NCI-H1436 treated with DMSO at 0.1 percent for 48 hours (cell line): ENCODE data around the gene PLXNA2.

Experiments
- DNase-seq: peaks from one replicate; lab custom pipeline; 2025; lab: John Stamatoyannopoulos, UW

The PLXNA2 gene

DNA sequence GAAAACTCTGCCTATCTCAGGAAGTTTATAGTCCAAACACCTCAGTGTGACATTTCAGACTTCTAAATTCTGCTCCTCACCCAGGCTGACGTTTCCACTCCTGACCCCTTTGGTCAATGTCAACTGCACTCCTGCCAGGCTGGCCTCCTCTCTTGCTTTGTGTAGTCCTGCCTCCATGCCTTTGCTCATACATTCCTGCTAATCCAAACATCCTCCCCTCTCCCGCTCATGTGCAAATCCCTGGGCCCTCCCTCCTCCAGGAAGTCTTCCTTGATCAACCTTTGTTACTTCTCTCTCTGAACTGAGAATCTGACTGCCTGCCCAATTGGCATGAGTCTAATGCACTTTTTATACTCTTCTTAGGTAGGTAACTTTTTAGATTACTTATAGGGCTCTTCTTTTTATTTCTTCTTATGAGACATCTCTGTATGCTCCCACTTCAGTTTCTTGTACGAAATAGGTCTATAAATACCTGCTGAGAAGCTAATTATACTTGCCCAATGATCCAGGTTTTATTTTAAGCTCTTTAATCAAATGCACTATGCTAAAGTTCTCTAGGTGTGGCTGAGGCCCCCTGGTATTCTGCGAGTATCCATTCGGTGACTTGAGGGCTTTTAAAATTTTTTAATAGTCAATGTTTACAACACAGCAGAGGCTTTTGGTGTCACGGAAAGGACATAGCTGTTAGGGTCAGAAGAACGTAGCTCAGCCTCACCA, 128.1 kb downstream of the PLXNA2 start:
- DNase-seq, result no peak

DNA sequence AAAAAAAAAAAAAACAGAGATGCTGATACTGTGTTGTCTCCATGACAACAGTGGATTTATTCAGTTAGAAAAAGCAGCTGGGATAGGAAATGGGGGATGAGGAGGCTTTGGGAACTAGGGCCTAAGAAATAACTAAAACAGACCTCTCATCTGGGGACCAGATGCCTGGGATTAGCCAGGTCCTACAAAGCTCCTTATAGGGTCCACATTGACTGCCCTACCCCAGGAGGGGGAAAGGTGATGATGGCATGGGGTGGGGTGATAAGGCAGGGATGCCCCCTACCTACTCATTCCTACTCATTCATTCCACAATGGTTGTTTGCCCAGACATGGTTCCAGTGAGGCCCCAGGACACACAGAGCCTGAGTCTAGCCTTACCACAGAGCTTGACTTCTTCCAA, 131.2 kb downstream of the PLXNA2 start:
- no peak for DNase-seq

DNA sequence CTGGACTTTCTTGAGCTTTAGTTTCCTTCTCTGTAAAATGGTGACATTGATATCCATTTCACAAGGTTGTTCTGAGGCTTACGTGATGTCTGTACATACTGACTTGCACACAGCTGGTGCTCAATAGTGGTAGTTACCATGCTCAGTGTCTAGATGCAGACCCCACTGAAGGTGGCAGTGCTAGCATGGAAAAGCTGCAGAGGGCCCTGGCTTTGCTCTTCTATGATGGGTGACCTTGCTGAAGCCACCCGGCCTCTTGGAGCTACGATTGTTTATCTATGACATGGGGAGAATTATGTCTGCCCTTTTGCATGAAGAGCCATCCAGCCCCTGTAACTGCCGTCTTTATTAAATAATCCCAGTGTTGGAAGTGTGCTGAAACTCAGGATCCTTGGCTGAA, 131.8 kb downstream of the PLXNA2 start:
- DNase-seq, result no peak

DNA sequence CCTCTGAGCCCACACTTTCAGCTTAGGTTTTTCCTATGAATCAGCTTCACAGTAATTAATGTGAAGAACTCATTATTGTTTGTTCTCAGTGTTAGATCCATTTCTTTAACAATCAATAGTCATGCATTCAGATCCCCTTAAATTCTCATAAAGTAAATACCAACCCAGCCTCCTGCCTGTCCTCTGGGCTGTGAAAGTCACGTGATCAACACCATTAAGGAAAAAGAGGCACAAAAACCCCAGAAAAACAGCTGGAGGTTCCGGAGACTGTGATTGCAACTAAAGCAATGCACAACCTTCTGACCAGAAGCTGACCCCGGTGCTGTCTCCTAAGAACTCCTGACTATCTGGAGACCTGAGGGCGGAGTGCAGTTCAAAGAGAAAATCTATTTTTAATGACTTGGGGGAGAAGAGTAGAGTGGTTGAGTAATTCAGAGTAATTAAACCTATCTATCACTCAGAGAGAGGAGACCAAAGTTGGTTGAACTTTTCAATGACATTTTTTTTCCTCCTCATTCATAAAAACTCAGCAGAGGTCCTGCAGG, 132.5 kb downstream of the PLXNA2 start:
- DNase-seq, result no peak

GRCh38 chr1:208110296-208110695, 133.9 kb downstream of the PLXNA2 start:
- DNase-seq, result no peak

DNA sequence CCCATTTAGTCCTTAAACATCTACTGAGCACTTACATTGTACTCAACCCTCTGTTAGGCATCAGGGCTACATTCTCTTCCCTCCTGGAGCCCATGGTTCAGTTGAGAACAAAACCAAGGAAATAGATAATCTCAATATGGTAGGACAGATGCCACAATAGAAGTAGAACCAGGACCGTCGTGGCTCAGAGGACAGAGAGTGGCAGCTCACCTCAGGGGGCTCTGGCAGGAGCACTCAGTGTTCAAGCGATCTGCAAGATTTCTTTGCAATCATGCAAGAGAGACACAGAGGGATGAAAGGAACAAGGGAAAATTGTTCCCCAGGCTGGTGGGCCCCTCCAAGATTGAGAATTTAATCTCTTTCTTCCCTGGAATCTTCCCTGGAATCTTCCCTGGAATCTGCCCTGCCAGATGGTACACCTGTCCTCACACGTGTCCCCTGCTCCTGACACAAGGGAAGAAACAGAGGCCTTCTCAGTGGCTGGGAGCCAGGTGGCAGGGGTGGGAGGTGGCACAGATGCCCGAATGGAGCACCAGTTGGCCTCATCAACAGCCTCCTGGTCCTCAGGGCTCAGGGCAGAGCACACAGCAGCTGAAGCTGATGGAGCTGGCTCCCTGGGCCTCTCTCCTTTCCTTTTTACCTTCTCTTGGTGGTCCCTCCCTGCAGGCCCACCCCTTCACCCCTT, 135.4 kb downstream of the PLXNA2 start:
- DNase-seq, result no peak

- DNase-seq, result no peak
Measured at GRCh38 chr1:208108213-208108608, 136.0 kb downstream of the PLXNA2 start.

GRCh38 chr1:208107425-208108212, 136.6 kb downstream of the PLXNA2 start:
- no peak for DNase-seq

DNA sequence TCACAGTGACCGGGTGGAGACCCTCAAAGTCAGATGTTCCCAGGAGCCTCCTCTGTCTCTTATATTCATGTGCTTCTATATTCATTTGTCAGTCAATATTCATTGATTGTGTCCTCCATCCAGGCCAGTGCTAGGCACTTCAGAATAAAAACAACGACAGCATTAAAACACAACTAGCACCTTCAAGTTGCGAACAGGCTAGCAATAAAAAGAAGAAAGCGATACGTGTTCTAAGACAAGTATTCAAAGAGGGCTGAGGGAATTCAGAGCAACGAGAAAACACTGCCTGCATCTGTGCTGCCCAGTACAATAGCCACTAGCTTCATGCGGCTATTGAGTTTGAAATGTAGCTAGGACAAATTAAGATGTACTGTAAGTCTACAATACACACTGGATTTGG, 138.0 kb downstream of the PLXNA2 start:
- DNase-seq, result no peak

GRCh38 chr1:208105756-208106155, 138.4 kb downstream of the PLXNA2 start:
- DNase-seq, result no peak

DNA sequence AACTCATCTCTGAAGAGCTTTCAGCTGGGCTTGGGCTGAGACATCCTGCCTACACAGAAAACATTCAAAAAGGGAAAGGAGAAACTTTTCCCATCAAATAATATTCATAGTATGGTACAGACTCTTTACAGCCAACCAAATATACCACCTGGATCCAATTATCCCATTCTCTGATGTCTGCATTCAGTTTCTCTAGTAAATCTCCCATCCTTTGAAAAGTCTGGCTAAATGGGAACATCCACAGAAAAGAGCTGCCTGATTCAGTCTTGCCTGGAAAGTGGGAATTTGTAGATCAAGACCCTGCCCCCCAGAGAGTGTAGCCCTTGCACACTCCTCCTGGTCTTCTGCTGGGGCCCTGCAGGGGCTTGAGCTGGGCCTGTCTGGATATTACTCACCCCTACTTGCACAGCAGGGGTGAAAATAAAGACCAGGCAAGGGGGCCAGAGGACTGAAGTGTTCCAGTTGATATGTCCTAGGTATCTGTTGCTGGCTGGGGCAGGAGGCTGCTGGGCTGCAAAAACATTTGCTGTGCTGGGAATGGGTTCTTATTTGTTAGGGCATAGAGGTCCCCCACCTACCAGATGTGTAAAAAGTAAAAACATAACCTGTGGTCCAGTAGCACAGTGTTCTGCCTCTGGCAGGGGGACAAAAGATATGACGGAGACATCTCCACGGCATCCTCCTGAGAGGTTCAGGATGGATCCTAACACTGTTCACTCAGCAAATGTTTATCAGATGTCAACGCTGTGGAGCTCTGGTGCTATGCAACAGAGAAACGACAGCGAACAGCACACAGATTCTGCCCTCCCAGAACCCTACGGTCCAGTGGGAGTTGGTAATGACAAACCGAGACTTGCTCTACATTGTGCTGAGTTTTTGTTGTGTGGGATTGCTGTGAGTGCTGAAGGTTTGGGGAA, 140.3 kb downstream of the PLXNA2 start:
- no peak for DNase-seq

- DNase-seq, result peak; percentile 71
Measured at GRCh38 chr1:208101661-208102431, 142.3 kb downstream of the PLXNA2 start.

GRCh38 chr1:208100906-208101305, 143.3 kb downstream of the PLXNA2 start:
- peak; percentile 99 for DNase-seq

- DNase-seq, result no peak
Measured at GRCh38 chr1:208100106-208100505, 144.1 kb downstream of the PLXNA2 start.

DNA sequence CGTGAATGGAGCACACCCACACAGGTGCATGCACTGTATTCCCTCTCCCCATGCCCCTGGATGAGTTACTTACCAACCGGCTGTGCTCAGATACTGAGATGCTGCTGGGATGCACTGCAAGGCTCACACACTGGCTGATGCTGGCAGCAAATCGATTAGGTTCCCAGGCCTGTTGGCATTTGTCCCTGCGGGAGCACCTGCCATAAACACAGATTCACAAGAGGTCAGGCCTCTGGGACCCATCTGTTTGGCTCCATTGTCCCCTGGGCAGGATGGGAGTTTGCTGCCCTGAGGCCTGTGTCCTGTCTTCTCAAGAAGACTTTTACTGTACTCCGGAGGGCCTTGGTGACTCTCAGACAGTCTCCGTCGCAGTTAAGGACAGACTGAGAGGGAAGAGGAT, 145.4 kb downstream of the PLXNA2 start:
- DNase-seq, result no peak

GRCh38 chr1:208093754-208094719, 150.1 kb downstream of the PLXNA2 start:
- no peak for DNase-seq

GRCh38 chr1:208093046-208093445, 151.1 kb downstream of the PLXNA2 start:
- no peak for DNase-seq

DNA sequence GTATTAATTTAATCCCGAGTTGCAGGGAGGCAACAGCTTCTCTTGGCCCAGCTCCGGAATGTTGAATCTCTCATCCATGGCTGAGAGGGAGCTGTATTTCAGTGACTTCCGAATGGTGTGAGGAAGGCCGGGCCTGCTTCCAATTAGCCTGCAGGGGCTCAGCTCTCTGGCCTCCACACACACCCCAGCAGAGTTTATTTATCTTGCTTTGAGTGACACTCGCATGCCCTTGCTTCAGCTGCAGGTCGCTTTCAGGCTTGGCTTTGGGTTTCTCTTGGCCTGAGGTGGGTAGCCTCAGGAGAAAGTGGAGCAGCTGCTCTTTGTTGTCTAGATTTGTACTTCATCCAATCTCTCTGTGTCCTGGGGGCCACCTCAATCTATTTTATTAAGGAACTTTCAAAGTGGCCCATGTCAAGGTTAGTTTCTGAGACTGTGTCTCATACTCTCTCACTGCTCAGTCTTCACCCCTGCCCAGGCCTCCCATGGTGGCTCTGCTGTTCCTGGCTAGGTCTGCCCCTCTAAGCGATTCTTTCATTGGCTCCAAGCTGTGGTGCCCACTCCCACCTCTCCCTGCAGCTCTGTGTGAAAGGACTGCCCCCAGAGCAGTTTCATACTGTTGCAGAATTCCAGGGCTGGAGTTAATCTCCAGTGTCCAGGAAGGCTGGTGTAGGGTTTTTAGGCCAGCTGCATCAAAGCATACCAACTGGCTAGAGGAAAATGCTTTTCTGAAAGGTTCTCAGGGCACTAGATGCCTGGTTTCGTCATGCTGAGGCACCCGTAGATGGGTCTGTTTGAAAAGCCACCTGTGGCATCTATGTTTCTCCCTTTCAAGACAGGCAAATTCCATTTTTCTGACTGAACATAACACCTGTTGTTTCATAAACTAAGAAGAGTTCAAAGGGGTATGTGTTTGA, 153.5 kb downstream of the PLXNA2 start:
- DNase-seq, result no peak
